GM23338 (cell line): Measurements from ENCODE around the gene PIAS1.

Experiments used
- EZH2 ChIP-seq: fragments of 200-600 bp; sonication (generic); IDR thresholded peaks from one replicate; pipeline ENCODE4 v1.8.0; 2017; ENCODE audit warnings: antibody characterized with exemption, mild to moderate bottlenecking, low read depth; ENCODE audit not compliant: unreplicated experiment
- POLR2AphosphoS5 ChIP-seq: IDR thresholded peaks from 2 replicates; pipeline ENCODE4 v1.6.1; 2016; ENCODE audit warnings: antibody characterized with exemption, low read depth
- ZNF331 ChIP-seq: fragments of 250-450 bp; sonication (Bioruptor Pico); IDR thresholded peaks from 2 replicates; pipeline ENCODE4 v1.5.0; 2020; ENCODE audit warnings: low read depth, mild to moderate bottlenecking, moderate library complexity
- TF ChIP-seq, protein P1 (sequence below), 2 experiments: fragments of 200-600 bp in 1 of 2; sonication (generic) in 1 of 2; conservative IDR thresholded peaks; 2 replicates each; pipeline versions ENCODE4 v1.5.1 to v1.6.1; 2016 to 2017; ENCODE audit warnings: antibody characterized with exemption in 2 of 2, low read depth in 2 of 2, mild to moderate bottlenecking in 2 of 2, moderate library complexity in 1 of 2
- TF ChIP-seq, protein P2 (sequence below): IDR thresholded peaks from one replicate; pipeline ENCODE4 v1.6.1; 2018; ENCODE audit warnings: antibody characterized with exemption; ENCODE audit not compliant: unreplicated experiment

DNA sequence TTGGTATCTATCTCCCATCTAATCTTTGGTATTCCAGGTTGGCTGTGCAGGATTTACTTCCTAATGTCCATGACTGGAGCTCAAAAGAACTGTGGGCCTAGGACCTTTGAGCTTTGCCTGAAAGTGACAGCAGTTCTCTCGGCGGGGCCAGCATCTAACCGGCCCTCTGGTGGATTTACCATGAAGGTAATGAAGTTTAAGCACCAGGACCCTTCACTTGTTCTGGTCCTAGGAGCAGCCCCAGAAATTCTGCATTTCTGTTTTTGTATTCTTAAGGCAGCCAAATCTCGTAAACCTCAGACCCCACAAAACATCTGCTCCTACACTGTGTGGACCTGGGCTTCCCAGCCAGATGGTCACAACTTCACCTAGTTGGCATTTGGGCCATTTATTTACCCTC, 138.0 kb downstream of the PIAS1 start:
- TF ChIP-seq EZH2 (no peak), POLR2AphosphoS5 (no peak; the same call in 1 of the 2 replicates), ZNF331 (CRISPR knock-in tag) (no peak)
- TF ChIP-seq, protein P1, sequence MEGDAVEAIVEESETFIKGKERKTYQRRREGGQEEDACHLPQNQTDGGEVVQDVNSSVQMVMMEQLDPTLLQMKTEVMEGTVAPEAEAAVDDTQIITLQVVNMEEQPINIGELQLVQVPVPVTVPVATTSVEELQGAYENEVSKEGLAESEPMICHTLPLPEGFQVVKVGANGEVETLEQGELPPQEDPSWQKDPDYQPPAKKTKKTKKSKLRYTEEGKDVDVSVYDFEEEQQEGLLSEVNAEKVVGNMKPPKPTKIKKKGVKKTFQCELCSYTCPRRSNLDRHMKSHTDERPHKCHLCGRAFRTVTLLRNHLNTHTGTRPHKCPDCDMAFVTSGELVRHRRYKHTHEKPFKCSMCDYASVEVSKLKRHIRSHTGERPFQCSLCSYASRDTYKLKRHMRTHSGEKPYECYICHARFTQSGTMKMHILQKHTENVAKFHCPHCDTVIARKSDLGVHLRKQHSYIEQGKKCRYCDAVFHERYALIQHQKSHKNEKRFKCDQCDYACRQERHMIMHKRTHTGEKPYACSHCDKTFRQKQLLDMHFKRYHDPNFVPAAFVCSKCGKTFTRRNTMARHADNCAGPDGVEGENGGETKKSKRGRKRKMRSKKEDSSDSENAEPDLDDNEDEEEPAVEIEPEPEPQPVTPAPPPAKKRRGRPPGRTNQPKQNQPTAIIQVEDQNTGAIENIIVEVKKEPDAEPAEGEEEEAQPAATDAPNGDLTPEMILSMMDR (conservative IDR thresholded peaks at IDR 0.05; ENCODE audit: low read depth in 2 of 2) = peak in 1 of 2 experiments; percentile 31; a peak in 1 of 4 replicates
- TF ChIP-seq, protein P2, sequence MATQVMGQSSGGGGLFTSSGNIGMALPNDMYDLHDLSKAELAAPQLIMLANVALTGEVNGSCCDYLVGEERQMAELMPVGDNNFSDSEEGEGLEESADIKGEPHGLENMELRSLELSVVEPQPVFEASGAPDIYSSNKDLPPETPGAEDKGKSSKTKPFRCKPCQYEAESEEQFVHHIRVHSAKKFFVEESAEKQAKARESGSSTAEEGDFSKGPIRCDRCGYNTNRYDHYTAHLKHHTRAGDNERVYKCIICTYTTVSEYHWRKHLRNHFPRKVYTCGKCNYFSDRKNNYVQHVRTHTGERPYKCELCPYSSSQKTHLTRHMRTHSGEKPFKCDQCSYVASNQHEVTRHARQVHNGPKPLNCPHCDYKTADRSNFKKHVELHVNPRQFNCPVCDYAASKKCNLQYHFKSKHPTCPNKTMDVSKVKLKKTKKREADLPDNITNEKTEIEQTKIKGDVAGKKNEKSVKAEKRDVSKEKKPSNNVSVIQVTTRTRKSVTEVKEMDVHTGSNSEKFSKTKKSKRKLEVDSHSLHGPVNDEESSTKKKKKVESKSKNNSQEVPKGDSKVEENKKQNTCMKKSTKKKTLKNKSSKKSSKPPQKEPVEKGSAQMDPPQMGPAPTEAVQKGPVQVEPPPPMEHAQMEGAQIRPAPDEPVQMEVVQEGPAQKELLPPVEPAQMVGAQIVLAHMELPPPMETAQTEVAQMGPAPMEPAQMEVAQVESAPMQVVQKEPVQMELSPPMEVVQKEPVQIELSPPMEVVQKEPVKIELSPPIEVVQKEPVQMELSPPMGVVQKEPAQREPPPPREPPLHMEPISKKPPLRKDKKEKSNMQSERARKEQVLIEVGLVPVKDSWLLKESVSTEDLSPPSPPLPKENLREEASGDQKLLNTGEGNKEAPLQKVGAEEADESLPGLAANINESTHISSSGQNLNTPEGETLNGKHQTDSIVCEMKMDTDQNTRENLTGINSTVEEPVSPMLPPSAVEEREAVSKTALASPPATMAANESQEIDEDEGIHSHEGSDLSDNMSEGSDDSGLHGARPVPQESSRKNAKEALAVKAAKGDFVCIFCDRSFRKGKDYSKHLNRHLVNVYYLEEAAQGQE = no peak
